ENCODE measurements around the gene POMP.

Gene POMP, protein sequence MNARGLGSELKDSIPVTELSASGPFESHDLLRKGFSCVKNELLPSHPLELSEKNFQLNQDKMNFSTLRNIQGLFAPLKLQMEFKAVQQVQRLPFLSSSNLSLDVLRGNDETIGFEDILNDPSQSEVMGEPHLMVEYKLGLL

DNA sequence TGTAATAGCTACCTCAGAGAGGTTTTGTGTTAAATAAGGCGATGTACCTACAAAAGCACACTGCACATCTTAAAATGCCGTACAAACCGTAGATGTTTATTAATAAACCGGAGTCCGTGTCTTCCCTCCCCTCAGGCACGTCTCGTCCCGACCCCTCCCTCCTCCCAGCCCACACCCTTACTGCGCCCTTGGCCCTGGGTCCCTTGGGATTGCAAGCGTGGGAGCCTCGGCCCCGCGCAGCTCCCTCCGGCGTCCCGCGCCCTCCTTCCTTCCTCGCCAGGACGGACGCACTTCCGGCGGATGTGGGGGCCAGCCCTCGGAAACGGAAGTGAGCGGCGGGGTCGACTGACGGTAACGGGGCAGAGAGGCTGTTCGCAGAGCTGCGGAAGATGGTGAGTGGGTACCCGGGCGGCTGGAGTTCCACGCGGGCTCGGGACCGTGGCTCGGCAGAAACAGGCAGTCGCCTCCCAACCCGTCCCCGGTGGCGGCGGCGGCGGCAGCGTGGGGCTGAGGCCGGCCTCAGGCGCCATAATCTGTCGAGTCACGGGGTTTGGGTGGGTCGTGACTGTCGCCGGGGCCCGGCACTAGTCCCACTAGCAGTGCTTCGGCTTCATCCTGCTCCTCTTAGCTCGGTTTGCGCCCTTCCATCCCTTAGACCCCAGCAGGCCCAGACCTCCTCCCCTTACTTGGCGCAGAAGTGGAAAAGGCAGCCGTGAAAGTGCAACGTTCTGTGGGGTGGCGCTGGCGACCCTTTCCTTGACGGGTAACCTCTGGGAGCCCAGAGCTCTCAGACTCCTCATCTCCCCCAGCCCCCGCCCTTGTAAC, at the start of gene POMP:
Gene POMP, plus strand, starts transcription at position 335 of the 825 bp plus-strand sequence. Its CDS starts 55 bp downstream, at position 390.
- peaks cover 74% of the 10 kb centered on the region for H3K79me2 ChIP-seq (ENCODE audit: control insufficient read depth, insufficient read depth, low read length, unreplicated experiment)
- H3K27me3 ChIP-seq (ENCODE audit: insufficient read depth, low read length) = no peaks in the 10 kb centered on the region
- peak within 1 kb of the TSS; percentile 95 for H3K27ac ChIP-seq (ENCODE audit: low read depth, low read length)
- peaks cover 46% of the 10 kb centered on the region for H3K4me1 ChIP-seq (ENCODE audit: control insufficient read depth, insufficient read depth, low read length, unreplicated experiment)
- H2AFZ ChIP-seq (ENCODE audit: low read length, unreplicated experiment) = peak within 1 kb of the TSS; percentile 6
- peak within 1 kb of the TSS; percentile 99 for H3K4me3 ChIP-seq (ENCODE audit: low read depth, low read length)
- H3K36me3 ChIP-seq (ENCODE audit: insufficient read depth, low read length) = peaks cover 20% of the 10 kb centered on the region

DNA sequence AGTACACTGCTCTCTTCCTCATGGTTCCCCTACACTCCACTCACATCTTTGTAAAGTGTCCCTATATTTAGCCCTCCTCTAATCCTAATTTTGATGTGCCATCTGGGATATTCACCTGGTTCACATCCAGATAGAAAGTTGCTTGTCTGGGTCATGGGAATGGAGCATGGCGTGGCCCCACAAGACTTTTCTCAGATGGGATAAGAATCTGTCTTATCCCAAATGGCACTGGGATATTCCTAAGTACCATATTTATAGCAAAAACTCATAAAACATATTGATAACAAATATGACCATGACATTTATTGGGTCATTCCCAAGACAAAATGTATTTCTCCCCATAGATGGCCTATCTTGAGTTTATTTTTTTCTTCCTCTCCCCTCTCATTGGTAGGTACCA, 49.5 kb upstream of the POMP start:
- H2AFZ ChIP-seq (ENCODE audit: low read length, unreplicated experiment) = no peak overlapping the region
- H3K4me1 ChIP-seq (ENCODE audit: control insufficient read depth, insufficient read depth, low read length, unreplicated experiment) = peaks cover 10% of the 10 kb centered on the region
- H3K79me2 ChIP-seq (ENCODE audit: control insufficient read depth, insufficient read depth, low read length, unreplicated experiment) = no peaks in the 10 kb centered on the region
- H3K36me3 ChIP-seq (ENCODE audit: insufficient read depth, low read length) = no peaks in the 10 kb centered on the region
- no peak overlapping the region for H3K27ac ChIP-seq (ENCODE audit: low read depth, low read length)
- H3K27me3 ChIP-seq (ENCODE audit: insufficient read depth, low read length) = no peaks in the 10 kb centered on the region
- H3K4me3 ChIP-seq (ENCODE audit: low read depth, low read length) = no peak overlapping the region

DNA sequence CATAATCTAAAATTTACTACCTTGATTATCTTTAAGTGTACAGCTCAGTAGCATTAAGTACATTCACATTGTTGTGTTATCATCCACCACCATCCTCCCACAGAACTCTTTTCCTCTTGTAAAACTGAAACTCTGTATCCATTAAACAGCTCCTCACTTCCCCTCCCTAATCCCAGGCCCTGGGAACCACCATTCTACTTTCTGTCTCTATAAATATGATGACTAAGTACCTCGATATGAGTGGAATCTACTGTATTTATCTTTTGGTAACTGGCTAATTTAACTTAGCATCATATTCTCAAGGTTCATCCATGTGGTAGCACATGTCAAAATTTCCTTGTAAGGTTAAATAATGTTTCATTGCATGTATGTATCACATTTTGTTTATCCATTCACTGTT, 49.0 kb upstream of the POMP start:
- Histone ChIP-seq H3K4me3 (ENCODE audit: low read depth, low read length) (no peak overlapping the region), H3K27me3 (ENCODE audit: insufficient read depth, low read length) (no peaks in the 10 kb centered on the region), H3K36me3 (ENCODE audit: insufficient read depth, low read length) (no peaks in the 10 kb centered on the region), H2AFZ (ENCODE audit: low read length, unreplicated experiment) (no peak overlapping the region), H3K27ac (ENCODE audit: low read depth, low read length) (no peak overlapping the region), H3K4me1 (ENCODE audit: control insufficient read depth, insufficient read depth, low read length, unreplicated experiment) (peaks cover 10% of the 10 kb centered on the region), H3K79me2 (ENCODE audit: control insufficient read depth, insufficient read depth, low read length, unreplicated experiment) (no peaks in the 10 kb centered on the region)

DNA sequence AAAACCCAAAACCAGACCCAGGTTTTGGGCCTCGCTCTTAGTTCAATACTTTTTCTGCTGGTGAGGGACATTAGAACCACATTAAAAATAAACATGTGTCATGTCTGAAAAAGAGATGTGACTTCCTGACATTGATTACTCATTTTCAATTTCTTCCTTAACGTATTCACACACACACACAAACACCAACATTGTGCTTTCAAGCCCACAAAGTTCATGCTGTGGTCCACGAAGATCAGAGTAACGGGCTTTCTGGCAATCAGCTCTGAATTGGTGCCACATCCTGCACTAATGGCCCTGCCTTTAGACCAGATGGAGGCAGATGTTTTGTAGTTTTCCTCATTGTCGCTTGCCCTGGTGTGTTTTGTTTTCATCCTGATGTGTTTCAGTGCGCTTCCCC, 47.9 kb upstream of the POMP start:
- Histone ChIP-seq H3K4me1 (ENCODE audit: control insufficient read depth, insufficient read depth, low read length, unreplicated experiment) (peaks cover 10% of the 10 kb centered on the region), H3K4me3 (ENCODE audit: low read depth, low read length) (no peak overlapping the region), H3K36me3 (ENCODE audit: insufficient read depth, low read length) (no peaks in the 10 kb centered on the region), H3K27me3 (ENCODE audit: insufficient read depth, low read length) (no peaks in the 10 kb centered on the region), H2AFZ (ENCODE audit: low read length, unreplicated experiment) (no peak overlapping the region), H3K27ac (ENCODE audit: low read depth, low read length) (no peak overlapping the region), H3K79me2 (ENCODE audit: control insufficient read depth, insufficient read depth, low read length, unreplicated experiment) (no peaks in the 10 kb centered on the region)

DNA sequence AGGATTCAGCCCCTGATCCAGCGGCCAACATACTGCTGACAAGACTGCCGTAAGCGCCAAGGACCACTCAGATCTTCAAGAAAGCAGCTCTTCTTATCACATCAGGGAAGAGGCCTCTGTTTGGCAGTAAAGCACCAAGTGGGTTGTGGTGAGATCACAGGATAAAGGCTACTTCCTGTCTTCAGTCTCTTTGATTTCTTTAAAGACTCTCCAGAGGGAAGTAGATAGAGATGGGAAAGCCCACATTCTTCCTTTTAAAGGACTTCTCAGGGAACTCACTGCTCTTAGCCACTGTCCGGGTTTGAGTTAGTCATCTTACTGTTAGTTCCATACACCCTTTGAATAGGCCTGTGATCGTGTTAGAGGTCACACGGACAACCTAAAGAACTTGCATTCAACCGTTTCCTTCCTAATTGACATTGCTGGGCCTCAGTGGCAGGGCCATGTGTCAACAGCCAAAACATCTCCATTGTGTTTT, 47.2 kb upstream of the POMP start:
- Histone ChIP-seq H3K27ac (ENCODE audit: low read depth, low read length) (no peak overlapping the region), H3K36me3 (ENCODE audit: insufficient read depth, low read length) (no peaks in the 10 kb centered on the region), H3K79me2 (ENCODE audit: control insufficient read depth, insufficient read depth, low read length, unreplicated experiment) (no peaks in the 10 kb centered on the region), H3K27me3 (ENCODE audit: insufficient read depth, low read length) (no peaks in the 10 kb centered on the region), H3K4me3 (ENCODE audit: low read depth, low read length) (no peak overlapping the region), H3K4me1 (ENCODE audit: control insufficient read depth, insufficient read depth, low read length, unreplicated experiment) (peaks cover 10% of the 10 kb centered on the region), H2AFZ (ENCODE audit: low read length, unreplicated experiment) (no peak overlapping the region)

DNA sequence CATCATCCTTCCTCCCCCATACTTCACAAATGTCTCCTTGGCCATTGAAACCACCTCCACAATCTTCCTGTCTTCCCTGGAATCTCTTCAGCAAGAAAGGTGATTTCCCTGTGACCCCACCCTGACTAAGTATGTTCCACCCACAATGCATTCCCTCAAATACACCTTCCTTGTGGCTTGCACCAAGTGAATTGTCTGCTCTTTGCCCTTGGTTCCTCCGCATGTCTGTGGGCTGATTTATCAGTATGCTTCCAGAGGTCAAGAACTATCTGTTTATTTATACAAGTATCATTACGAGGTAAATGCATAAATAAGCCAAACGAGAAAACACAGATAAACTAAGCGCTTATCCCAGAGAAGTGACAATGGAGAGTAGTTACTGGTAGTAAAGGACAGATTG, 45.4 kb upstream of the POMP start:
- H3K79me2 ChIP-seq (ENCODE audit: control insufficient read depth, insufficient read depth, low read length, unreplicated experiment) = no peaks in the 10 kb centered on the region
- H3K27ac ChIP-seq (ENCODE audit: low read depth, low read length) = no peak overlapping the region
- no peak overlapping the region for H3K4me3 ChIP-seq (ENCODE audit: low read depth, low read length)
- H3K27me3 ChIP-seq (ENCODE audit: insufficient read depth, low read length) = no peaks in the 10 kb centered on the region
- H3K4me1 ChIP-seq (ENCODE audit: control insufficient read depth, insufficient read depth, low read length, unreplicated experiment) = peaks cover 10% of the 10 kb centered on the region
- H3K36me3 ChIP-seq (ENCODE audit: insufficient read depth, low read length) = no peaks in the 10 kb centered on the region
- no peak overlapping the region for H2AFZ ChIP-seq (ENCODE audit: low read length, unreplicated experiment)

DNA sequence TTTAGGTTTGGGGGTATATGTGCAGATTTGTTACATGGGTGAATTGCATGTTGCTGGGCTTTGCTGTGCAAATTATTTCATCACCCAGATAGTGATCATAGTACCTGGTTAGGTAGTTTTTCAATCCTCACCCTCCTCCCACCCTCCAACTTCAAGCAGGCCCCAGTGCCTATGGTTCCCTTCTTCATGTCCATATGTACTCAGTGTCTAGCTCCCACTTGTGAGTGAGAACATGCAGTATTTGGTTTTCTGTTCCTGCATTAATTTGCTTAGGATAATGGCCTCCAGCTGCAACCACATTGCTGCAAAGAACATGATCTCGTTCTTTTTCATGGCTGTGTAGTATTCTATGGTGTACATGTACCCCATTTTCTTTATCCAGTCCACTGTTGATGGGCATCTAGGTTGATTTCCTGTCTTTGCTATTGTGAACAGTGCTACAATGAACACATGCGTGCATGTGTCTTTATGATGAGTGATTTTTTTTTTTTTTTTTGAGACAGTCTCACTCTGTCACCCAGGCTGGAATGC, 42.9 kb upstream of the POMP start:
- H2AFZ ChIP-seq (ENCODE audit: low read length, unreplicated experiment) = no peak overlapping the region
- H3K79me2 ChIP-seq (ENCODE audit: control insufficient read depth, insufficient read depth, low read length, unreplicated experiment) = no peaks in the 10 kb centered on the region
- H3K4me3 ChIP-seq (ENCODE audit: low read depth, low read length) = no peak overlapping the region
- H3K4me1 ChIP-seq (ENCODE audit: control insufficient read depth, insufficient read depth, low read length, unreplicated experiment) = no peaks in the 10 kb centered on the region
- no peaks in the 10 kb centered on the region for H3K36me3 ChIP-seq (ENCODE audit: insufficient read depth, low read length)
- no peaks in the 10 kb centered on the region for H3K27me3 ChIP-seq (ENCODE audit: insufficient read depth, low read length)
- H3K27ac ChIP-seq (ENCODE audit: low read depth, low read length) = no peak overlapping the region

DNA sequence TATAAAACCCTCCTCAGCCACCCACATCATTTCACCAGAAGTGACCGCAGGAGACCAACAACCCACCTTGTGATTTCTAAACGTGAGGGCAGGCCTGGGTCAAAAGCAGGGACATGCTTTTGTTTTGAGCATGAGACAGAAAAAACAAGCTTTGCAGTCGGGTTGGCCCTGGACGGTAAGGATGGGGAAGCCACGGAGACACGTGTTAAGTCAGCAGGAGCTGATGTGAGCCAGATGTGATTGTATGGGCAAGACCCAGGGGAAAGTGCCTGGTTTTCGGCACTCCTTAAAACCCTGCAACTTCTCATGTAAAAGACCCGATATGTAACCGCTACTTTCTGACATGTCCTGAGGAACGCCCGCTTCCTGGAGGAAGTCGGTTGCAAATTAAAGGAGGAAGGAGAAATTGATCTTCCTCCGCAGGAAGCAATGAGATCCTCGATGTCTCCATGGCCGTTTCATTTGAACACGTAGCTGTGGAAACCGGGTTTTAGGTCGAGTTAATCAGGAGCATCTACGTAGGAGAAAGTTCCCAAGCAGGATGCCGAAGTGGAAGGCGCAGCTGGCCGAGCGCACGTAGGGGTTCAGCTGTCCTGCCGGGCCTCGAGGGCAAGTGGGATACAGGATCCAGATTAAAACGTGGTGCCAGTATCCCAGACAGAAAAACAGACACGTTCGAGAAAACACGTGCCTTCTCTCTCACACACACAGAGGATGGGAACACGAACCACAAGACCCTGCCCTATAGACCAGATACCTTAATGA, 40.5 kb upstream of the POMP start:
- Histone ChIP-seq H3K36me3 (ENCODE audit: insufficient read depth, low read length) (no peaks in the 10 kb centered on the region), H3K79me2 (ENCODE audit: control insufficient read depth, insufficient read depth, low read length, unreplicated experiment) (no peaks in the 10 kb centered on the region), H3K4me1 (ENCODE audit: control insufficient read depth, insufficient read depth, low read length, unreplicated experiment) (no peaks in the 10 kb centered on the region), H3K4me3 (ENCODE audit: low read depth, low read length) (no peak overlapping the region), H3K27ac (ENCODE audit: low read depth, low read length) (no peak overlapping the region), H3K27me3 (ENCODE audit: insufficient read depth, low read length) (no peaks in the 10 kb centered on the region), H2AFZ (ENCODE audit: low read length, unreplicated experiment) (no peak overlapping the region)

DNA sequence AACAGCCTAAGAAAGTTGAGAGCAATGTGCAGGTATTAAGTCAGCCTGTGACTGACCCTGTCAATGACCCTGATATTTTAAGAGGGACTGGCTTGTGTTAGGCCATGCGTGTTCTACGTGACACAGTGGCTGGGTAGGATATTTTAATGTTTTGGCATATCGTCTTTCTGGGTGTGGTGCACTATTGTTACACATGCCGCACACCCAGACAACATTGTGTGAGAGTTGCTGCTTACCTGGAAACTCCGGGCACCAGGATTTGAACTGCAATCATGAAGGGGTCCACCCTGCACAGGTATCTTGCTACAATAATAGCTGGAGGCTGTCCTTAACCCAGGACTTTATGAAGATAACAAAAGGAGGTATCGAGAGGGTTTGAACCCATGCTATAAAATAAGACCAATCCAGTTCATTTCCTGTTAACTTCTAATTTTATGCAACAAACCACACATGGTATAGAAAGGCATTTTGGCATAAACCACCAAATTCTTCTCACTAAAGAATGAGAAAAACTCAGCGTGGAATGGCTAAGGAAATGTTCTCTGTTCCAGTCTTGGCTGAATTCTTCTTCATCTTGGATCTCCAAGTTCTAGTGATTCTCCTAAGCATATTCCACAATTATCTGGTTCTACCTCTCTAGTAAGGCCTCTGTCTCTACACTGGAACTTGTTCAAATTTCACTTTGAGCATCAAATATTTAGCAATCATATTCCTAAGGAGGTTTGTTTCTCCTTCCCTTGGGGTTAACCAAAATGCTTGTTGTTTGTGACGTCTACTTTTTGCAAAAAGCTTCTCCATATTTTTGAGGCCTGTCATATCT, 38.7 kb upstream of the POMP start:
- Histone ChIP-seq H3K27ac (ENCODE audit: low read depth, low read length) (no peak overlapping the region), H3K27me3 (ENCODE audit: insufficient read depth, low read length) (no peaks in the 10 kb centered on the region), H3K4me1 (ENCODE audit: control insufficient read depth, insufficient read depth, low read length, unreplicated experiment) (peaks cover 4% of the 10 kb centered on the region), H3K36me3 (ENCODE audit: insufficient read depth, low read length) (no peaks in the 10 kb centered on the region), H3K4me3 (ENCODE audit: low read depth, low read length) (no peak overlapping the region), H2AFZ (ENCODE audit: low read length, unreplicated experiment) (no peak overlapping the region), H3K79me2 (ENCODE audit: control insufficient read depth, insufficient read depth, low read length, unreplicated experiment) (no peaks in the 10 kb centered on the region)

DNA sequence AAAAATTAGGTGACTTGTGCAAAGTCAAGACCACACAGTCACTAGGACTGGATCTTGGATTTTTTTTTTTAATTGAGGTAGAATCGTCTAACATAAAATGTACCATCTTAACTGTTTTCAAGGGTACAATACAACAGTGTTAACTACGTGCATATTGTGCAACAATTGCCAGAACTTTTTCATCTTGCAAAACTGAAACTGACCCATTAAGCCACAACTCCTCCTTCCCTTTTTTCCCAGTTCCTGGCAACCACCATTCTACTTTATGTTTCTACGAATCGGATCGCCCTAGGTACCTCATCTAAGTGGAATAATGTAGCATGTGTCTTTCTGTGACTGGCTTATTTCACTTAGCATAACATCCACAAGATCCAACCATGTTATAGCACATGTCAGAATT, 37.5 kb upstream of the POMP start:
- Histone ChIP-seq H3K4me1 (ENCODE audit: control insufficient read depth, insufficient read depth, low read length, unreplicated experiment) (peaks cover 4% of the 10 kb centered on the region), H3K4me3 (ENCODE audit: low read depth, low read length) (no peak overlapping the region), H3K79me2 (ENCODE audit: control insufficient read depth, insufficient read depth, low read length, unreplicated experiment) (no peaks in the 10 kb centered on the region), H3K36me3 (ENCODE audit: insufficient read depth, low read length) (no peaks in the 10 kb centered on the region), H2AFZ (ENCODE audit: low read length, unreplicated experiment) (no peak overlapping the region), H3K27me3 (ENCODE audit: insufficient read depth, low read length) (no peaks in the 10 kb centered on the region), H3K27ac (ENCODE audit: low read depth, low read length) (no peak overlapping the region)

Data from ACC112 (cell line).